Thyroid gland (tissue), 4 donors: Measurements from ENCODE around the gene FHOD3.

Source experiments
- CTCF ChIP-seq, 6 experiments: fragments of 200-600 bp in 3 of 6; fragments of 450-650 bp in 3 of 6; sonication (generic) in 3 of 6; IDR thresholded peaks; one replicate each; pipeline ENCODE4 v1.5.1; 2016 to 2019; ENCODE audit warnings: antibody characterized with exemption in 6 of 6, mild to moderate bottlenecking in 2 of 6, inconsistent platforms in 1 of 6, moderate library complexity in 1 of 6
- POLR2A ChIP-seq, 2 donors: fragments of 450-650 bp; IDR thresholded peaks; one replicate each; pipeline ENCODE4 v1.6.1; 2017; ENCODE audit warnings: antibody characterized with exemption in 2 of 2, mild to moderate bottlenecking in 2 of 2, moderate library complexity in 1 of 2

- TF ChIP-seq CTCF (IDR thresholded peaks at IDR 0.05) (no peak), POLR2A (IDR thresholded peaks at IDR 0.05) (no peak)
Measured at GRCh38 chr18:36448384-36449290, 151.1 kb downstream of the FHOD3 start.
